GM21423 (cell line): ENCODE data around the gene ITGBL1.
A peak's percentile ranks its signal among the peaks of the same experiment; 100 is the strongest.

Source experiments
- ATAC-seq: cut with Tn5 transposase; IDR thresholded peaks from one replicate; pipeline ENCODE4 v1.9.1; 2021; ENCODE audit warnings: mild to moderate bottlenecking, moderate library complexity; ENCODE audit not compliant: unreplicated experiment

The ITGBL1 gene

DNA sequence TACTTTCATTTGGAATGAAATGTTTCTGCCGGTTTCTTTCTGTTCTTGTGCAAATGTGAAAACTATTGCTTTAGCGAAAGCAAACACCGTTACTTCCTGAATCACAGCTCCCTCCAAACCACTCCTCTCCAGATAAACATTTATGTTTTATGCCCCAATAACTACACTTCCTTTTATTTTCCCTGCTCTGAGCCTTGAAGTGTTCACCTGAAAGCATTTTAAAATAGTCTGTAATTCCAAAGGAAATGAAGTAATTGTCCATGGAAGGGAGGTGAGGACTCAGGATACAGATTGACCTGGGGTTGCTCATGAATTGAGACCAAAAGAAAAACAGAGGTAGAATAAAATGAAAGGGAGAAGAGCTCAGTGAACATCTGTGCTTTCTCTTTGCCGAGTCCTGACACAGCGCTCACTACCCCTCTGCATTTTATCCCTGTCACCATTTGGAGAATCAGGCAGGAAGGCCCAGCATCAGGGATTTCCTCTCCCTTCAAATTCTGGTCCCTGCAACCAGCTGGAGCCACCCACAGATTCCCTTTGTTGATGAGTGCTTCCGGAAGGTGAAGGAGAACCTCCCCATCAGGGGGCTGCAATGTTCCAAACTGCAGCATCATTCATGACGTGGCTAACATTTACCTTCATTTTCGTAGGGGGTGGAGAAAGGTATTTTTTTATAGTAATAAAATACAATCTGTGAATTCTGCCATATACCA lies 171.9 kb downstream of the ITGBL1 start:
- ATAC-seq = no peak

DNA sequence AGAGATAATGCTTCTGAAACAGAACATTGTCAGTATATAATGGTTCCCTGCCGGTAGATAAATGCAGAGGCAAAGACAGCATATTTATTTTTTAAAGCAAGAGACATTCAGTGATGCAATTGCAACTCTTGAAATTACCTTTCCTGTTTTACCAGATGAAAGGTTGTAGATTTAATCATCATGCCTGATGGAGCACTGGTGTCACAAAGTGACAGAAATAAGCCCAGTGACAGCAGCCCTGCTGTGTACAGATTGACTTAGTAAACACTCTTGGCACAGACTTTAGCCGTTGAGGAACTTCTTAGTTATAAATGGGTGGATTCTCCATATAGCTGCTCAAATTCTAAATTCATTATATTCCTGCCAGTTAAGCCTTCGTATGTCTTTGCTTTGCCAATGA lies 172.5 kb downstream of the ITGBL1 start:
- ATAC-seq = no peak

DNA sequence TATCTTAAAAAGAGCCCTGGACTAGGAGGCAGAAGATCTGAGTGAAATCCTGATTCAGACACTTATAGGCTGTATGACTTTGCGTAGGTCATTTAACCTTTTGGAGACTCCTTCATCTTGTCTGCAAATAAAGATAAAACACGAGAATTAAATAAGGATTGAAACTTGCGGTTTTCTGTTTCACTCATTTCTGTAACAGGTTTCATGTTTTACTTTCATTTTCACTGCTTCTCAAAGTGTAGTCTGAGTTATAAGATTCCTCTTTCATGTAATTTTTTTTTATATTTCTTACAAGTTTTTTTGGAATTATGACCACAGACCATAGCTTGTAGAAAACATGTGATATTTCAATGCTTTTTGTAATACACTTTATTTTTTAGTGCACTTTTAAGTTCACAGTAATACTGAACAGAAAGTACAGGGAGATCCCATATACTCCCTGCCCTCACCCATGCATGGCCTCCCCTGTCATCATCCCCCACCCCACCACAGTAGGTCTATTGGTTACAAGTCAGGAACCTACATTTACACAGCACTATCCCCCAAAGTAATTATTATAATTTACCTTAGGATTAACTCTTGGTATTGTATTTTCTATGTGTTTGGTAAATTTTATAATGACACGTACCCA lies 174.6 kb downstream of the ITGBL1 start:
- peak; percentile 91 for ATAC-seq

DNA sequence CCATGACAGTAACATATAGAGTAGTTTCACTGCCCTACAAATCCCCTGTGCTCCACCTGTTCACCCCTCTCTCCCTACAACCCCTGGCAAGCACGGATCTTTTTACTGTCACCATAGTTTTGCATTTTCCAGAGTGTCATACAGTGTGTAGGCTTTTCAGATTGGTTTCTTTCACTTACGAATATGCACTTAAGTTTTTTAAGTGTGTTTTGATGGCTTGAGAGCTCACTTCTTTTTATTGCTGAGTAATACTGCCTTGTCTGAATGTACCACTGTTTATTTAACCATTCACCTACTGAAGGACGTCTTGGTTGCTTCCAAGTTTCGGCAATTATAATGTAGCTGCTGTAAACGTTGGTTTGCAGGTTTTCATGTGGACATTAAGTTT lies 175.1 kb downstream of the ITGBL1 start:
- ATAC-seq = peak; percentile 34

DNA sequence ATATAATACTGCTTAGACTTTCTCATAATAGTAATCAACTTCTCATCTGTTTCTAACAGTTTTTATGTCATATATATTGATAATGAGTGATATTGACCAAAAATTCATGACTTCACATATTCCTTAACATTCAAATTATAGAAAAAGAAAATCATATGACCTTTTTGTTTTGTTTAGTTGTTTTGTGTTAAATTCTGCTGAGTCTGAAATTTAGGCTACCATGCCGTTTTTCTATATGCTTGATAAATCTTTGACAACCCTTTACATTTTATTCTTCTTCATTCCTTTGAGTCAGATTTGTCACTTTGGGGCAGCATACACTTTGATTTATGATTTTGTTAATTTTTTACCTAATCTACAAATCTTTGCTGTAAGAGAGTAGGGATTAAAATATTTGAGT lies 176.4 kb downstream of the ITGBL1 start:
- ATAC-seq = no peak

DNA sequence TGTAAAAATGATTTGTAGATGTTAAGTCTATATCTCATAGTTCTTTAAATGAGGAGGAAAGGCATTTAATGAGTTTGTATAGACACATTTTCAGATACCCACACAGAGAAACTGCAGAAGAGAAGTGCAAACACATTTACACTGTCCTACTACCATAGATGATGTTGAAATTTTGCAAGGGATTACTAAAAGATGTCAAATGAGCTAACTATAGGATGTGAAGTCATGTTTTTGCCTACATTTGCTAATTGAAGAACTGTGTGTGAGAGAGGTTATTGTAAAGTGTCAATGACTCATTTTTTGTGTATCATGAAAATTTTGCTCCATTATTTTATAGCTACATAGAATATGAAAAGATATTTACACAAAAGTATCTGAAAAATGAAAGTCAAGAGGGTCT lies 178.9 kb downstream of the ITGBL1 start:
- ATAC-seq = no peak

DNA sequence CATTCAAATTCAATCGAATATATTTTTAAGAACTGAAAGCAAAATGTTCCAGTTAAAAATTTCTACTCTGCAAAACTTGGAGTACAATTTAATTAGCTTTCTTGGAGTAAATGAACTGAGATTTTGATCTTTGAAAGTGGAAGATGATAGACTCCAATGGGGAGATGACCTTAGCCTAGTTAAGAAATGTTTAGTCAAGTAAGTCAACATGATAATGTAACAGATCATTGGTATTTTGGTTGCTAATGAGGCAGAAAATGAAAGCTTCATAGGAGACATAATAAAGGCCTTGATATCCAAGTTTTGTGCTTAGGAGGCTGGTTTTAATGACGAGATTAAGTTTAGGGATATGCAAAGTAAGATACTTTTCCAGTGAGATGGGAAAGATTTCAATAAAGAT lies 181.7 kb downstream of the ITGBL1 start:
- ATAC-seq = no peak

DNA sequence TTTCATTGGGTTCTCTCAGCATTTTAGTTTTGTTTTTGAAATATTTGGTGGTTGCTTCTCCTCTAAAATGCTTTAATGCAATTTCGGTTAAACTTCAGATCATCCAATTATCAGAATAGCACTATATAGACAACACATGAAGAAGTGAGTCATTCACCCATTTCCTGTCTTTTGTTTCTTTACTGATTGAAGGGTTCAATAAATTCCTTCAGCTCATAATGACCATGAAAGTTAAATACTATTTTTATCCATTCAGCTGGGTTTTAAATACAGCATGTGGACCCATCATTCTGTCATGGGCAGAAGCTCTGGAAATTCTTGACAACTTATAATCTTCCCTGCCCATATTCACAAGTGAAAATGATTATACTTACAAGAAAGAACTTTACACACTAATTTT lies 187.2 kb downstream of the ITGBL1 start:
- no peak for ATAC-seq

DNA sequence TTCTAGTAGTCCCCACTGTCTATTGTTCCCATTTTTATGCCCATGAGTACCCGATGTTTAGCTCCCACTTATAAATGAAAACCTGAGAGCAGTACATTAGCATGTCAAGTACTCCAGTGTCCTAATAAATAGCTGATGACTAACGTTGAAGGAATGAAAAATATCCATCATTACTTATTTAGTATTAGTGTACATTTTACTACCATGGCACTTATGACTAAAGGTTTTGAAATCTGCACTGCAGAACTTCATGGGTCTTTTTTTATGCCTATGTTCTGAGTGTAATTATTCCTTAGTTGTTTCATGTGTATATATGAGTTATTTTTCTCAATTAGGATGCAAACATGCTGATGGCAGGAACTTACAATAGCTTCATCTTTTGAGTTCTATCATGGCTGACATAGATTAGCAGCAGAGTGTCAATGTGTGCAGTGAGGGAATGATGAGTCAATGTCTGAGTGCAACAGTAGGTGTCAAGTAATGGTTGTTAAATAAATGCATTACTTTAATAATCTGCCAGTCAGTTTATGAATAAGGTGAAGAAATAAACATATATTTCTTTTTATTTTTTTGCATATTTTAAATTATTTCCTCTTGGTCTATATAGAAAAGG lies 188.4 kb downstream of the ITGBL1 start:
- ATAC-seq = no peak

DNA sequence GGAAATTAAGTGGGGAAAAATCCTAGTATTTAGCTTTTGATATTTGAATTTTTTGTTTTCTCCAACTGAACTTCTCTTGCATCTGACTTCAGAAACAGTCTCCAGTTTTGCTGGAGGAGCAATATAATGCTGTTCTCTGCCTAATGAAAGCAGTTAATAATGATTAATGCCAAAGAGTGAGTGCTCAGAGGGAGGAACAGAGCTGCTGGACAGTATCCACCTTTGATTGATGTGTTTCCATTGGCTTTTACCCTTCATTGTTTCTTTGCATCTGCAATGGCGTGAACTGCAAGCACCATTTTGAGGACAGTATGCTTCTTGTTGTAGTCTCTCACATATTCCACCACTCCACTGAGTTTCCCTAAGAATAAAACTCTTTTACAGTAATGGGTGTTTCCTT lies 193.4 kb downstream of the ITGBL1 start:
- ATAC-seq = no peak

DNA sequence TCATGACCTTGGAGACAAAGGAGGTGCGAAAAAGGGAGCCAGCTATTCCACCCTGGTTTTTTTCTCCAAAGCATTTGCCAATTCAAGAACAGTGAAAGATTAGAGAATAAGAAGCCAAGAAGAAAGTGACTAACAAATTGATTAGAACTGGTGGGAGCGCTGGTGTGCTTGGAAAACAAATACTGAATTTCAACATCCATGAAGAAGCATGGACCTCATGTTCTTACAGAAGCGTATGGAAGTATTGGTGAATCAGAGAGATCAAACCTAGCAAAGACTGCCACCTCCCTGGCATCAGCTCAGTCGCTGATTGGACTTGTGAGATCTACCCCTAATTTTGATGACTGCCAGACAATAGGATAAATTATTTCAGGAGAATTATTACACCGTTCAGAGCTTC lies 195.3 kb downstream of the ITGBL1 start:
- no peak for ATAC-seq

DNA sequence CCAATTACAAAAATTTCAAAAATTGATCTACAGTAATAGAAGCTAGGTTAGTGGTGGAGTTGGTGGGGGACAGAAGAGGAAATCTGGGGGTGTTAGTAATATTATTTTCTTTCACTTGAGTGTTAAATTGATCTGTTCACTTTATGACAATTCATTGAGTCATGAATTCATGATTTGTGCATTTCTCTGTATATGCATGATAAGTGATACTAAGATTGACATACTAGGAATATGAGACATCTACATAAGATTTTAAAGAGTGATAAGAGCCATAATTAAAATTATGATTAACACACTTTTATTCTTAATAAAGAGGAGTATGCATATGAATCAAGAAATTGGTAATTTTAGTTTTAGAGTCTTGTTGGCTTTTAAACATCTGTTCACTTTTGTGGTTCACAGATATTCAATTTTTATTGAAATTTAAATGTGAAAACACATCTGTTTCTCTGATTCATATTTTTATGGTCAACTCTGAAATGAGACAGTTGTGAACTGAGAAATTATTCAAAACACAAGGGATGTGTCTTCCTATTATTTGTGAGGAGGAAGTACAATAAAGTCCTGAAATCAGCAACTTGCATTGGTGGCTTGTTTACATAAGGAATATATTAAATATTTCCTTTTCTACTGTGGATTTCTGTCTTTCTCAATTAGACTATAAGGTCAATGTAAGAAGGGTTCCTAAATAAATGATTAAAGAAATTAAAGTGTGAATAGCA lies 196.5 kb downstream of the ITGBL1 start:
- no peak for ATAC-seq

DNA sequence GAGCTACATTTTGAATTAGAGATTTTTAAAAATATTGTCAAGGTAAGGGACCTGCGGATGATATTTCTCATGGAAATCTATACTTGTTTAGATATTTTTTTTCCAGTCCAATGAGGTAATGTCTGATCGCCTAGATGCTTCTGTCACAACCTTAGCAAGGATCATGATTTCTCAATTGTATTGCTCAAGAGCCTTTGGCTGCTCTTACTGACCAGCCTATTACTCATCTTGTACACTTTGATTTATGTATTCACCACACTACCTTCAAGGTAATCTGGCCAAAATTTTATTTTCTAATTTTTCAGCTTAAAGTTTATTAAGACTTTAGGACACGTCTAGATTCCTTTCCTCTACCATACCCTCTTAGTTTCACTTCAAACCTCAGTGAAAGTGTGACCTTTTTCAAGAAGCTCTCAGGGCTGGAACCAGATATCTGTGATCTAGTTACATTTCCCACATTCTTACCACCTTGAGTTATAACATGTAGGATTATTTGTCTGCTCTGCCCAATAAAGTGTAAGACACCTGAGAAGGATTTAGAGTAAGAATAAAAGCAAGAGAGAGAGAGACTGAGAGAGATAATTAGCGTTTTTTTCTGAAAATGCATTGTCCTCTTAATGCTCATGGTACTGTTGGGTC lies 197.1 kb downstream of the ITGBL1 start:
- ATAC-seq = no peak

DNA sequence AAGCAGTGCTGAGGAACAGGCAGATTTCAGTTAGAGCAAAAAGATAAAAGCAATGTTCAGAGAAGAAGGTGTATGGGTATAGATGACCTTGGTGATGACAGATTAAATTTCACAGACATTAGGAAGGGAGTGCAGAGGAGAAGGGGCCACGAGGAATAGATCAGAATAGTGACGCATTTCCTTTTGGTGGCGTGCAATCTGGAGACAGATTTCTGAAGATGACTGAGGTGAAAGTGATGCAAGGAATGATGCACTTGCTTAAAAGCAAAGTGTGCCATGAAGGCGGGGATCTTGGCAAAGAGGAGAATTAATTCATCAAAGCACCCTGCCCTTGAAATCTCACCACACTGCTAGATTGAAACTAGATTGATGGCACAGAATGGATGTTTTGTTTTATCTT lies 202.4 kb downstream of the ITGBL1 start:
- no peak for ATAC-seq

DNA sequence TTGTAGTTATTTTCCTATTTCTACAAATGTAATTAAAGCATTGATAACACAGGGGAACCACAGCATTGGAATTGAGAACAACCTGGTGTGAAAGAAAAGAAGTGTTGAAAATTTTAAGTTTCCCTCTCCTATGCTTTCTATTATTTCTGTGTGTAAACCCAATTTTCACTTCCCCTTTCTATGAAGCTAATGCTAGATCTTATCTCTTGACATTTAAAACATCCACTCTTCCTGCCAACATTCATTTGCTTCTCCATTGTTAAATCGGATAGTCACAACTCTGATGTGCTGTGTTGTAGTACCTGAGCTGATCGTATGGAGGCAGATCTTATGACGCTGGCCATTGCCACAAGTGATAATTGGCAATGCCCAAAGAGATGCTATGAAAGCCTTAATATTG lies 203.0 kb downstream of the ITGBL1 start:
- ATAC-seq = peak; percentile 81

DNA sequence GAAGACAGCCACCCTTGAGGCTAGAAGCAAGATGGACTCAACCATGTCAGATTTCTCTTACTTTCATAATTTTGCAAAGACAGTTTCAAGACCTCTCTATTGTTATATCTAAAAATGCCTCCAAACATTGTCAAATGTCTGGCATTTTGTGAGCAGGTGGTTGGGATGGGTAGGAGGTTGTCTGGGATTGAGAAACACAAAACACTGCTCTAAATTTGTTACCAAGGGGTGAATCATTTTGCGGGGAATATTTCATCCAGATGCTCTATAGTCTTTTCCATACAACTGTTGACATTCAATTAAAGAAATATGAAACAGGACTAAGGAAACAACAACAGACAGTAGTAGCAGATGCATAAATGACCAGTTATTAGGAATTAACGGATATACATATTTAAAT lies 208.2 kb downstream of the ITGBL1 start:
- ATAC-seq = no peak

DNA sequence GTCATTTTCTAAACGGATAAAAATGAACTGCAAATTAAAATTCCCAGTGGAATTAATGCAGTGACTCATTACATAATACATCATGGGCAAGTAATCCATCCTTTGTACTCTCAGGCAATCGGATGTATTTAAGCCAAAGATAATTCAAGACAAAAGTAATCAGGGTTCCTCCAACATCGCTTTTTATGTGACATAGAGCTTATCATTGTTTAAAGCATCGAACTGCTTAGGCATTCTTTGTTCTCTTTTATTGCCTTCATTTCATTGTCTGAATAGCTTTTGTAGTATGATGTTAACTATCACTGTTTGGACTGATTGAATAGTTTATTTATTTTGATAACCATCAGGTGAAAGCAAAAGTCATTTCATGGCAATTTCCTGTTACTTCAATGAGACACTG lies 209.4 kb downstream of the ITGBL1 start:
- no peak for ATAC-seq

DNA sequence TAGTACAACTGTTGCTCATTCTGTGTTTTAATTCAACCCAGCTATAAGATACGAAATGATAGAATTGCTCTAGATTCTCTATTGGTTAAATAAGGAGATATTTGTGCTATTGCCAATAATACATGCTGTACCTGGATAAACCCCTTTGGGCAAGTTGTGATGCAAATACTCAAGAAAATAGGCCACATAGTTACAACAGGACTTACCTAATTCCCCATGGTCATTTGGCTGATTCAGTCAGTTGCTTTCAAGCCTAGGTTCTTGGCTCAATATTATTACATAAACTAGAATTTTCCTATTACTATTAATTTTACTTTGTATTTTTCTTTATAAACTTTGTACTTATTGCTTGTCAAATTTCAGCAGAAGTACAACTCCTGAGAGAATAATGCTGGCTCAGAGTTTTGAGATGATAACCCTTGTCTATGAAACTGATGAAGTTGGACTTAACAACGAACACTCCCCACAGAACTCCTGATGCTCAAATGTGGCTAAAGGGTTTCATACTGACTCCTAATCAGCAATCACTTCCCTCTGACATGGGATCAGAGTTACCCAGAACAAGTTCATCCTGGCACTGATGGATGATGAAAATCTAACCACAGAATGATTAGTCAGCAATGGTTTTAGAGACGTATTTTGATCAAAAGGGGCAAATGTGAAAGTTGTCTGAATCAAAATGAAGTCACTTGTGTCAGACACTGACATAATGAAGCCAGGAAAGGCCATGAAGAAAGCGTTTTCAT lies 221.1 kb downstream of the ITGBL1 start:
- ATAC-seq = no peak

DNA sequence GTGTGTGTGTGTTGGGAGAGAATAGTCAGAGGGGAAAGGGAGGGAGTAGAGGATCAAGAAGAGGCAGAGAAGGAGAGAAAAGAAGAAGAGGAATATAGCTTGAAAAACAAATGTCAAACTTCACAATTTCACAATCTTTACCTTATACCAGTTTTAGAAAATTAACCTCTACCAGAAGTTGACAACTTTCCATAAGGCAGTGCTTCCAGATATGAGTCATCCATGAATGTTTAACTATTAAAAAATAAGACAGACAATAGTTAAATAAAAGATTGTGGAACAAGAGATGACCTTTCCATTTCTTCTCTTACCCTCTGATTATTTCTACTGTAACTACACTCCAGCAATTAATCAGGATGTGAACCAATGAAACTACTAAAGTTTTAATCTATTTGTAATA lies 229.4 kb downstream of the ITGBL1 start:
- ATAC-seq = no peak

DNA sequence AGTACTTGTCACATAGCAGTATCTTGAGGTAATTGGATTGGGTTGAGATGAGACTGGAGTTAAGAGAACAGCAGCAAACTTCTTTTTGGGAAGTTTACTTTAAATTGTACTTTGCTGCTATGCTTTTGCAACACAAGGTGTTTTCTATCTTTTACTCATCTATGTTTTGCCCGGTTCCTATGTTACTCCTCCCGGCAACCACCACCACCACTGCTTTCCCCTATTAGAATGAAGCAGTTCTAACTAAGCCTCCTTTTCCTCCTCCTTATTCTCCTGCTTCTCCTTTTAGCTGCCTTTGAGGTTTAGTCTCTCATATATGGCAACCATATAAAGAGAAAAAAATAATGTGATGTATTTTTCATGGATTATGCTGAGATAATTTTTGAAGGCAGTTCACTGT lies 233.5 kb downstream of the ITGBL1 start:
- no peak for ATAC-seq

DNA sequence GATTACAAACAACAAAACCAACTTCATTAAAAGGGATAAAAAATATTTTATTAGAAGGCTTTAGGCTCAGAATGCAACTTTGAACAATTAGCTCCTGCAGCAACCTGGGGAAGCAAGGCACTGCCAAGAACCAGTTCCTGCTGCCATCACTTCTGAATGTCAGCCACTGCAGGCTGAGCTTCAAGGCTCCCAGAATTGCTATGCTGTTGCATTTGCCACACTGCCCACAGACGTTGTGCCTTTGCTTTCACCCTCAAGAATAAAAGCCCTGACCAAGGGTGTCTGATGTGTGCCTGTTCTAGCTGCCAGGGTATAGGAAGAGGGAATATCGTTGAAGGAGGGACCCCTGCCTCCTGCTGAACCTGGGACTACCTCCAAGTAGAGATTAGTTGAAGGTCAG lies 238.4 kb downstream of the ITGBL1 start:
- no peak for ATAC-seq
